SH-SY5Y (cell line): ENCODE measurements around the gene PLEKHN1.

Experiments used
- GATA2 ChIP-seq: IDR thresholded peaks from 2 replicates; pipeline ENCODE4 v1.6.1; 2011; ENCODE audit warnings: mild to moderate bottlenecking, low read depth, low read length
- GATA3 ChIP-seq: IDR thresholded peaks from 2 replicates; pipeline ENCODE4 v1.6.1; 2011; ENCODE audit warnings: low read depth, mild to moderate bottlenecking, low read length, moderate library complexity

DNA sequence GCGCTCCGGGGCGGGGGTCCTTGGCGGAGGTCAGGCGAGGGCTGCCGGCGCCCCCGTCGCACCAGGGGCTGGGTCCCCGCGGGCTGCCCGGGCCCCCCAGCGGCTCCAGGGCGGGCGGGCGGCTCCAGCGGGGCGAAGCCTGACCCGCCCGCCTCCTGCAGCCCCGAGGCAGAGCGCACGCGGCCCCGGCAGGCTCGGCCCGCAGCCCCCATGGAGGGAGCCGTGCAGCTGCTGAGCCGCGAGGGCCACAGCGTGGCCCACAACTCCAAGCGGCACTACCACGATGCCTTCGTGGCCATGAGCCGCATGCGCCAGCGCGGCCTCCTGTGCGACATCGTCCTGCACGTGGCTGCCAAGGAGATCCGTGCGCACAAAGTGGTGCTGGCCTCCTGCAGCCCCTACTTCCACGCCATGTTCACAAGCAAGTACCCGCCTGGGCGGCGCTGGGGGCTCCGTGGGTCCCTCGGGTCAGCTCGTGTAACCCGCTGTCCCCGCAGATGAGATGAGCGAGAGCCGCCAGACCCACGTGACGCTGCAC, 5.1 kb upstream of the PLEKHN1 start:
- TF ChIP-seq GATA2 (no peak), GATA3 (no peak)
